ENCODE results near the gene TMEM115.

The TMEM115 gene, protein sequence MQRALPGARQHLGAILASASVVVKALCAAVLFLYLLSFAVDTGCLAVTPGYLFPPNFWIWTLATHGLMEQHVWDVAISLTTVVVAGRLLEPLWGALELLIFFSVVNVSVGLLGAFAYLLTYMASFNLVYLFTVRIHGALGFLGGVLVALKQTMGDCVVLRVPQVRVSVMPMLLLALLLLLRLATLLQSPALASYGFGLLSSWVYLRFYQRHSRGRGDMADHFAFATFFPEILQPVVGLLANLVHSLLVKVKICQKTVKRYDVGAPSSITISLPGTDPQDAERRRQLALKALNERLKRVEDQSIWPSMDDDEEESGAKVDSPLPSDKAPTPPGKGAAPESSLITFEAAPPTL

DNA sequence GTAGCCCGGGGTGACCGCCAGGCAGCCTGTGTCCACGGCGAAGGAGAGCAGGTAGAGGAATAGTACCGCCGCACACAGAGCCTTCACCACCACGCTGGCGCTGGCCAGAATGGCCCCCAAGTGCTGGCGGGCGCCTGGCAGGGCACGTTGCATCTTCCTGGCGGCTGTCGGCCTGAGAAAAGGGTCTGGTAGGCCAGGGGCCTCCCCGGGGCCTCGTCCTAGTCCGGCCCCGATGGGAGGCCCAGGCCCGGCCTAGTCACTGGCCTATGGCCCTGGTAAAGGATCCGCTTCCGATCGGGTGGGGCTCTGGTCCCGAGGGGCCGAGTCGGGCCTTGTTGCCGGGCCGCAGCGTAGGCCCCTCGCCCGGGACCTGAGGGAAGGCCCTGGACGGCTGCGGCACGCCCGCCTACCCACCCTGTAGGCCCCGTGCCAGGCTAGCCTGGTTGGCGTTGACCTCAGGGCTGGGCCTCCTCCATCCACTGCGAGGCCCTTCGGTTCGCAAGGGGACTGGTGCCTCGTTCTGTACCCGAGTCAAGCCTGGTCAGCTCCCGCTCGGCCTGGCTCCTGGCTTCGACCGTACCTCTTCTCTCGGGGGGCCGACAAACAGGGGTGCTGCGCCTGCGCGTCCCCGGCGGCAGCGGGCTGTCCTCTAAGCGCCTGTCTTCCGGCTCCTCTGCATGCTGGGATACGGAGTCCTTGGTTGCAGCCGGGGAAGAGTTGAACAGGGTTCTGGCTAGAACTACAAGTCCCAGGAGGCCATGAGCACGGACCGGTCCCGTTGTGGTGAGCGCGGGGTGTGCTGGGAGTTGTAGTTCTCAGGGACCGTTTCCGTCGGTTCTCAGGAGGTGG is at the start of gene TMEM115:
TMEM115 (minus strand) TSS at position 611 of the 849 bp plus-strand sequence; CDS start at position 153, 458 bp downstream.
- peaks cover 50% of the 10 kb centered on the region for H3K4me1 ChIP-seq (ENCODE audit: control insufficient read depth, insufficient read depth, low read length)
- peak within 1 kb of the TSS; percentile 77 to 97 for H3K4me3 ChIP-seq (ENCODE audit: low read length in 2 of 2)
- no peaks in the 10 kb centered on the region for H3K27me3 ChIP-seq (ENCODE audit: control insufficient read depth in 1 of 2, insufficient read depth in 2 of 2, low read length in 2 of 2)
- H3K9ac ChIP-seq (ENCODE audit: low read length in 2 of 2) = peak within 1 kb of the TSS; percentile 81 to 98
- H3K36me3 ChIP-seq (ENCODE audit: control insufficient read depth in 2 of 2, insufficient read depth in 2 of 2, low read length in 2 of 2) = peaks cover 3 to 22% of the 10 kb centered on the region in 2 donors
- H3K9me3 ChIP-seq (ENCODE audit: control insufficient read depth in 2 of 2, low read length in 2 of 2) = no peaks in the 10 kb centered on the region
- H3K27ac ChIP-seq (ENCODE audit: low read length) = peak within 1 kb of the TSS; percentile 86

GRCh38 chr3:50408443-50408944 is 49.2 kb upstream of the TMEM115 start:
- Histone ChIP-seq H3K9me3 (ENCODE audit: control insufficient read depth in 2 of 2, low read length in 2 of 2) (no peaks in the 10 kb centered on the region), H3K4me3 (ENCODE audit: low read length in 2 of 2) (no peak overlapping the region), H3K9ac (ENCODE audit: low read length in 2 of 2) (no peak overlapping the region), H3K27me3 (ENCODE audit: control insufficient read depth in 1 of 2, insufficient read depth in 2 of 2, low read length in 2 of 2) (no peaks in the 10 kb centered on the region), H3K27ac (ENCODE audit: low read length) (no peak overlapping the region), H3K4me1 (ENCODE audit: control insufficient read depth, insufficient read depth, low read length) (no peaks in the 10 kb centered on the region), H3K36me3 (ENCODE audit: control insufficient read depth in 2 of 2, insufficient read depth in 2 of 2, low read length in 2 of 2) (no peaks in the 10 kb centered on the region)

DNA sequence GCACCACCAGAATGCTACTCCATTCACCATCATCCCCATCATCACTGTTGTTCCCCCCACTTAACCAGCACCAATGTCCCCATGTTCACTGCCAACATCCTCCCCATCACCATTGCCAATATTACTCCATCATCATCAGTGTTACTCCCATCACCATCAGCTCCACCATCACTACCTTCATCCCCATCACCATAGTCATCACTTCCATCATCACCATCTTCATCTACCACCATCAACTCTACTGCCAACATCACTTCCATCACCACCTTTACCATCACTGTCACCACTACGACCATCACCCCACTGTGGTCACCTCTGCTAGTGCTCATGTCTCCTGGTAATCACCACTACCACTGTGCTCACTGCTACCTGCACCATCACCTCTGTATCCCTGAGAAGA is 47.2 kb upstream of the TMEM115 start:
- H3K4me3 ChIP-seq (ENCODE audit: low read length in 2 of 2) = no peak overlapping the region
- no peaks in the 10 kb centered on the region for H3K4me1 ChIP-seq (ENCODE audit: control insufficient read depth, insufficient read depth, low read length)
- no peak overlapping the region for H3K9ac ChIP-seq (ENCODE audit: low read length in 2 of 2)
- H3K36me3 ChIP-seq (ENCODE audit: control insufficient read depth in 2 of 2, insufficient read depth in 2 of 2, low read length in 2 of 2) = no peaks in the 10 kb centered on the region
- no peak overlapping the region for H3K27ac ChIP-seq (ENCODE audit: low read length)
- H3K27me3 ChIP-seq (ENCODE audit: control insufficient read depth in 1 of 2, insufficient read depth in 2 of 2, low read length in 2 of 2) = no peaks in the 10 kb centered on the region
- no peaks in the 10 kb centered on the region for H3K9me3 ChIP-seq (ENCODE audit: control insufficient read depth in 2 of 2, low read length in 2 of 2)

DNA sequence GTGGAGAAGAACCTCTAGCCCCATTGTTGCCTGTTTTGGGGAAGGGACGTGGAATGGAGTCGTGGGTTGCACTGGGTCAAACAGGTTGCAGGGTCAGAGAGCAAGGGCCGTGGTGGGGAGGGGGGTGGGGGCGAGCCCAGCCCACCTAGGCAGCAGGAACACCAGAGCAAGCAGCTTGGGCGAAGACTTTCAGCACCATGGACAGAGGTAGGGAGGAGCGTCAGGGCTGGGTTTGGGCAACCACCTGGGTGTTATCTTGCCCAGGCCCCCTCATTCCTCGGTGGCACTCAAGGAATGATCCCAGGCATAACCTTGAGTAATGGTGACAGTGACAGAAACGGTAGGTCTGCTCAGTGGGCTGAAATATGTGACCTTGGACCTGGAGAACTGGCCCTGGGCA is 45.9 kb upstream of the TMEM115 start:
- Histone ChIP-seq H3K27me3 (ENCODE audit: control insufficient read depth in 1 of 2, insufficient read depth in 2 of 2, low read length in 2 of 2) (no peaks in the 10 kb centered on the region), H3K4me3 (ENCODE audit: low read length in 2 of 2) (no peak overlapping the region), H3K9me3 (ENCODE audit: control insufficient read depth in 2 of 2, low read length in 2 of 2) (no peaks in the 10 kb centered on the region), H3K4me1 (ENCODE audit: control insufficient read depth, insufficient read depth, low read length) (no peaks in the 10 kb centered on the region), H3K36me3 (ENCODE audit: control insufficient read depth in 2 of 2, insufficient read depth in 2 of 2, low read length in 2 of 2) (no peaks in the 10 kb centered on the region), H3K27ac (ENCODE audit: low read length) (no peak overlapping the region), H3K9ac (ENCODE audit: low read length in 2 of 2) (no peak overlapping the region)

DNA sequence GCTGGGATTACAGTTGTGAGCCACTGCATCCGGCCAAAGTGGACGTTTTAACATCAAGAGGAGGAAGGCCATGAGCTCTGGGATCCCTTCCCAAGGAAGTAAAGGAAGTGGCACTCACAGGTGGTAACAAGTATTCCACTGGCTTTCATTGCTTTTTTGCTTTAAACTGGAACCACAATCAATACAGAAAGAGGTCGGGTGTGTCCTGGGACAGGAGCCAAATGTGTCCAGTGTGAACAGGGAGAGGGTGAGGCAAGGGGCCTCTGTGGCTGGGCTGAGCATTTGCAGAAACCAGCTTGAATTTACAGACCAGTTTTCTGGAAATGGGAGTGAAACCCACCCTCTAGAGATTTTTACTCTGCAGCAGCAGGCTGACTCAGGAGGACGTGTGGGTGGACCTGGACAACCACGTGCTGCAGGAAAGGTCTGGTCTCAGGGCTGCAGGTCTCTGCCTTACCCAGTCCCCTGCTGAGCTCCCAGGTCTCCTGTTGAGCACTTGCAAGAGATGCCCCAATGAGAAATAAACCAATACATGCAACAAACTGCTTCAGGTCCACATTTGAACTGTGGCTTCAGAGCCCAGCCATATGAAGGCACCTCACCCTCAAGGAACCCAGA is 42.8 kb upstream of the TMEM115 start:
- no peaks in the 10 kb centered on the region for H3K27me3 ChIP-seq (ENCODE audit: control insufficient read depth in 1 of 2, insufficient read depth in 2 of 2, low read length in 2 of 2)
- no peak overlapping the region for H3K4me3 ChIP-seq (ENCODE audit: low read length in 2 of 2)
- H3K36me3 ChIP-seq (ENCODE audit: control insufficient read depth in 2 of 2, insufficient read depth in 2 of 2, low read length in 2 of 2) = no peaks in the 10 kb centered on the region
- H3K9ac ChIP-seq (ENCODE audit: low read length in 2 of 2) = no peak overlapping the region
- no peaks in the 10 kb centered on the region for H3K9me3 ChIP-seq (ENCODE audit: control insufficient read depth in 2 of 2, low read length in 2 of 2)
- H3K4me1 ChIP-seq (ENCODE audit: control insufficient read depth, insufficient read depth, low read length) = no peaks in the 10 kb centered on the region
- no peak overlapping the region for H3K27ac ChIP-seq (ENCODE audit: low read length)

GRCh38 chr3:50396502-50396901 is 37.2 kb upstream of the TMEM115 start:
- Histone ChIP-seq H3K4me3 (ENCODE audit: low read length in 2 of 2) (no peak overlapping the region), H3K9me3 (ENCODE audit: control insufficient read depth in 2 of 2, low read length in 2 of 2) (no peaks in the 10 kb centered on the region), H3K27me3 (ENCODE audit: control insufficient read depth in 1 of 2, insufficient read depth in 2 of 2, low read length in 2 of 2) (no peaks in the 10 kb centered on the region), H3K4me1 (ENCODE audit: control insufficient read depth, insufficient read depth, low read length) (no peaks in the 10 kb centered on the region), H3K27ac (ENCODE audit: low read length) (no peak overlapping the region), H3K36me3 (ENCODE audit: control insufficient read depth in 2 of 2, insufficient read depth in 2 of 2, low read length in 2 of 2) (no peaks in the 10 kb centered on the region), H3K9ac (ENCODE audit: low read length in 2 of 2) (no peak overlapping the region)

DNA sequence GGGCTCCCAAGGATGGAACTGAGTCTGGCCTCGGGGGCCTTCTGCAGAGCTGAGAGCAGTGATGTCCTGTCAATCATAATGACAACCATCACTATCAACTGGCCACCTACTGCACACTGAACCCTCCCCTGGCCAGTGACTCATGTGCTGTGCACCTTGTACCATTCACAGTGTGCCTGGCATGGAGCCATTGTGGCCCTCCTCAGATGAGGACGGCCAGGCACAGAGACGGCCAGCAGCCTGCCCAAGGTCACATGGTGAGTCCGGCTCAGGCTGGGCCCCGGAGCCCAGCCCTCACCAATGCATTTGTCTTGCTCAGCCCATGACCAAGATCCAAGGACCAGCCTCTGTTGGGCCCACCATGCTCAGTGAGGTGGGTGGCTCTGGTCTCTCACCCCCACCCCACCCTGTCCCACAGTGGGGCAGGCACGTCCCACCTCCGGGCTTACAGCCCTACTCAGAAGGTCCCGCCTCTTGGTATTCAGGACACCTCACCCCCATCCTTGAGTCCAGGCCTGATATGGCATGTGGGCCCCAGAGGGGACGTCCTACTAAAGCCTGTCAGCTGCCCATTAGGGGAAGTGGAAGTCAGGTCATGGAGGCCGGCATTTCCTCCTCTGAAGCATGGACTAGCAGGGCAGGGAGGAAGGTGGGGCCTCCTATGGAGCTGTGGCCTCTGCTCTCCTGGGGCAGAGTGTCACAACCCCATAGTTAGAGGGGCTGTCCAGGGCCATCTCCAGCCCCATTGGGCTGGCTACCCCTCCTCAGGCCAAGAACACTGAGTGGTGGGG is 35.9 kb upstream of the TMEM115 start:
- Histone ChIP-seq H3K4me1 (ENCODE audit: control insufficient read depth, insufficient read depth, low read length) (peaks cover 8% of the 10 kb centered on the region), H3K9ac (ENCODE audit: low read length in 2 of 2) (no peak overlapping the region), H3K9me3 (ENCODE audit: control insufficient read depth in 2 of 2, low read length in 2 of 2) (no peaks in the 10 kb centered on the region), H3K27ac (ENCODE audit: low read length) (no peak overlapping the region), H3K36me3 (ENCODE audit: control insufficient read depth in 2 of 2, insufficient read depth in 2 of 2, low read length in 2 of 2) (no peaks in the 10 kb centered on the region), H3K27me3 (ENCODE audit: control insufficient read depth in 1 of 2, insufficient read depth in 2 of 2, low read length in 2 of 2) (no peaks in the 10 kb centered on the region), H3K4me3 (ENCODE audit: low read length in 2 of 2) (no peak overlapping the region)

- H3K9ac ChIP-seq (ENCODE audit: low read length in 2 of 2) = no peak overlapping the region
- H3K9me3 ChIP-seq (ENCODE audit: control insufficient read depth in 2 of 2, low read length in 2 of 2) = no peaks in the 10 kb centered on the region
- no peak overlapping the region for H3K27ac ChIP-seq (ENCODE audit: low read length)
- H3K36me3 ChIP-seq (ENCODE audit: control insufficient read depth in 2 of 2, insufficient read depth in 2 of 2, low read length in 2 of 2) = no peaks in the 10 kb centered on the region
- no peaks in the 10 kb centered on the region for H3K27me3 ChIP-seq (ENCODE audit: control insufficient read depth in 1 of 2, insufficient read depth in 2 of 2, low read length in 2 of 2)
- peaks cover 8% of the 10 kb centered on the region for H3K4me1 ChIP-seq (ENCODE audit: control insufficient read depth, insufficient read depth, low read length)
- H3K4me3 ChIP-seq (ENCODE audit: low read length in 2 of 2) = no peak overlapping the region
These were observed 33.7 kb upstream of the TMEM115 start for GRCh38 chr3:50393061-50393460.

GRCh38 chr3:50392101-50392715 is 32.9 kb upstream of the TMEM115 start:
- H3K9ac ChIP-seq (ENCODE audit: low read length in 2 of 2) = no peak overlapping the region
- H3K36me3 ChIP-seq (ENCODE audit: control insufficient read depth in 2 of 2, insufficient read depth in 2 of 2, low read length in 2 of 2) = no peaks in the 10 kb centered on the region
- H3K27me3 ChIP-seq (ENCODE audit: control insufficient read depth in 1 of 2, insufficient read depth in 2 of 2, low read length in 2 of 2) = no peaks in the 10 kb centered on the region
- no peak overlapping the region for H3K4me3 ChIP-seq (ENCODE audit: low read length in 2 of 2)
- H3K9me3 ChIP-seq (ENCODE audit: control insufficient read depth in 2 of 2, low read length in 2 of 2) = no peaks in the 10 kb centered on the region
- no peak overlapping the region for H3K27ac ChIP-seq (ENCODE audit: low read length)
- peaks cover 8% of the 10 kb centered on the region for H3K4me1 ChIP-seq (ENCODE audit: control insufficient read depth, insufficient read depth, low read length)

Measured in stomach smooth muscle (tissue), 2 donors.